Subcutaneous abdominal adipose tissue (tissue), 5 donors: Measurements from ENCODE around the gene C4orf33.
"Not testable (repeated sequence)": the region's sequence is repeated elsewhere in the genome, so short reads cannot be mapped to it uniquely, and the experiment has no call there.

ENCODE experiments used
- H3K27ac ChIP-seq: one replicate; pipeline ENCODE4 v1.7.0; 2013; ENCODE audit warnings: low read depth, mild to moderate bottlenecking, inconsistent platforms, low read length, moderate library complexity
- H3K27me3 ChIP-seq, 5 donors: one replicate each; pipeline ENCODE4 v1.7.0; 2013; ENCODE audit warnings: low read length in 5 of 5, inconsistent platforms in 1 of 5; ENCODE audit not compliant: control insufficient read depth in 5 of 5, insufficient read depth in 4 of 5
- H3K36me3 ChIP-seq, 5 donors: one replicate each; pipeline ENCODE4 v1.7.0; 2013; ENCODE audit warnings: low read length in 5 of 5; ENCODE audit not compliant: control insufficient read depth in 5 of 5, insufficient read depth in 5 of 5
- H3K4me1 ChIP-seq, 5 donors: one replicate each; pipeline ENCODE4 v1.7.0; 2013; ENCODE audit warnings: low read length in 5 of 5, mild to moderate bottlenecking in 3 of 5, moderate library complexity in 1 of 5; ENCODE audit not compliant: control insufficient read depth in 5 of 5, insufficient read depth in 5 of 5
- H3K4me3 ChIP-seq, 5 donors: one replicate each; pipeline ENCODE4 v1.7.0; 2013; ENCODE audit warnings: low read length in 5 of 5, low read depth in 1 of 5
- H3K9ac ChIP-seq, 5 donors: one replicate each; pipeline ENCODE4 v1.7.0; 2013; ENCODE audit warnings: low read length in 5 of 5, mild to moderate bottlenecking in 4 of 5, moderate library complexity in 3 of 5
- H3K9me3 ChIP-seq, 5 donors: one replicate each; pipeline ENCODE4 v1.7.0; 2013; ENCODE audit warnings: low read length in 5 of 5; ENCODE audit not compliant: control insufficient read depth in 5 of 5
- donor health status: healthy.
- donor health status: healthy.
- donor health status: healthy.
- donor health status: healthy.
- donor health status: healthy.

C4orf33 gene

GRCh38 chr4:129113919-129114318 lies 18.0 kb downstream of the C4orf33 start:
- Histone ChIP-seq H3K27ac (no peak overlapping the region), H3K9me3 (no peaks in the 10 kb centered on the region), H3K9ac (no peak overlapping the region), H3K4me1 (no peaks in the 10 kb centered on the region), H3K4me3 (no peak overlapping the region), H3K27me3 (no peaks in the 10 kb centered on the region), H3K36me3 (peaks cover 7 to 30% (median 19%) of the 10 kb centered on the region in 5 donors)

DNA sequence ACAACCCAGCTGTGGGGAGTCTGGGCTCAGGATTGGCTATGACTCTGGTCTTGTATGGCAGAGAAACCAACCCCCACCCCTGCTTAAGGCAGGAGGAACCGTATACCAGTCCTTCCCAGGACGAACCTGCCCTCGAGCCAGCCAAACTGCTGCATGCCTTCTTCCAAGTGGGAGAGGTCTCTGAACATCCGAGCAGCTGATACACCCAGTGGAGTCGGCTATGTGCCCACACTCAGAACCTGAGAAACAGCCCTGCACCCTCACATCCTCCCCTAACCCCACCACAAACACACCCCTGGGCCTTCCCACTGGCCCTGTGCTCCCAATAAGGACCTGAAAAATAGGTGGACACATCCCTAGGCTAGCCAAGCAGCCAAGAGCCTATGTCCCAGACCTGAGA lies 21.8 kb downstream of the C4orf33 start:
- Histone ChIP-seq H3K9me3 (no peaks in the 10 kb centered on the region), H3K36me3 (peaks cover 0 to 4% (median 0%) of the 10 kb centered on the region in 5 donors), H3K27ac (no peak overlapping the region), H3K4me1 (no peaks in the 10 kb centered on the region), H3K27me3 (no peaks in the 10 kb centered on the region), H3K4me3 (no peak overlapping the region), H3K9ac (no peak overlapping the region)

- H3K9ac ChIP-seq, H3K36me3 ChIP-seq, H3K4me3 ChIP-seq, H3K27me3 ChIP-seq, H3K9me3 ChIP-seq, H3K4me1 ChIP-seq, H3K27ac ChIP-seq: not testable (repeated sequence)
Observed at GRCh38 chr4:129126614-129127013, 30.7 kb downstream of the C4orf33 start.

- H3K4me1 ChIP-seq, result no peaks in the 10 kb centered on the region
- H3K9ac ChIP-seq, result no peak overlapping the region
- H3K4me3 ChIP-seq, result no peak overlapping the region
- H3K36me3 ChIP-seq, result no peaks in the 10 kb centered on the region
- no peaks in the 10 kb centered on the region for H3K9me3 ChIP-seq
- H3K27ac ChIP-seq, result no peak overlapping the region
- no peaks in the 10 kb centered on the region for H3K27me3 ChIP-seq
Observed at GRCh38 chr4:129129143-129129542, 33.2 kb downstream of the C4orf33 start.

DNA sequence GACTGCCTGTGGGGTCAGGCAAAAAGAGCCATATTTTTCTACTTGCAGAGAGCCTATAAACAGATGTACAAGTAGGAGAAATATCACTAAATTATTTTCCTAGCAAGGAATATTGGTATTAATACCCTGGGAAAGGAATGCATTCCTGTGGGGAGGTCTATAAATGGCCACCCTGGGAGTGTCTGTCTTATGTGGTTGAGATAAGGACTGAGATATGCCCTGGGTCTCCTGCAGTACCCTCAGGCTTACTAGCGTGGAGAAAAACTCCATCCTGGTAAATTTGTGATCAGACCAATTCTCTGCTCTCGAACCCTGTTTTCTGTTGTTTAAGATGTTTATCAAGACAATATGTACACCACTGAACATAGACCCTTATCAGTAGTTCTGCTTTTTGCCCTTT lies 35.4 kb downstream of the C4orf33 start:
- Histone ChIP-seq H3K27me3 (no peaks in the 10 kb centered on the region), H3K9me3 (no peaks in the 10 kb centered on the region), H3K9ac (no peak overlapping the region), H3K27ac (no peak overlapping the region), H3K4me1 (no peaks in the 10 kb centered on the region), H3K36me3 (no peaks in the 10 kb centered on the region), H3K4me3 (no peak overlapping the region)

DNA sequence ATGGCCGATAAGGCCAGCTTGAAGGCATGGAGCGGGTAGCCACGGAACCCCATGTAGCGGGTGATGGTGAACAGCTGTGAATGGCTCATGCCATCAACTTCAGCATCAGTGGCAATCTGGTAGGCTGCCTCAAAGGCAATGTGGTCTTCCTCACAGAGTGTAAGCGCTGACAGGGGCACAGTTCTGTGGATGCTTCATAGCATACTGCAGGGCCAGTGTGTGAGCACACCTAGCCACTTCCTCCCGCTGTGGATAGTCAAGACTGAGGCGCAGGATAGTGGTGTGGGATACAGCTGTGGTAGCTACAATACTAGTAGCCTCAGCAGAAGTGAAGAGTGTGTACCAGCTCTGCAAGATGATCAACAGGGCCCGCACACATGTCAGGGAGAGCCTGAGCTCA lies 40.5 kb downstream of the C4orf33 start:
- H3K27me3 ChIP-seq, result no peaks in the 10 kb centered on the region
- H3K27ac ChIP-seq, result no peak overlapping the region

DNA sequence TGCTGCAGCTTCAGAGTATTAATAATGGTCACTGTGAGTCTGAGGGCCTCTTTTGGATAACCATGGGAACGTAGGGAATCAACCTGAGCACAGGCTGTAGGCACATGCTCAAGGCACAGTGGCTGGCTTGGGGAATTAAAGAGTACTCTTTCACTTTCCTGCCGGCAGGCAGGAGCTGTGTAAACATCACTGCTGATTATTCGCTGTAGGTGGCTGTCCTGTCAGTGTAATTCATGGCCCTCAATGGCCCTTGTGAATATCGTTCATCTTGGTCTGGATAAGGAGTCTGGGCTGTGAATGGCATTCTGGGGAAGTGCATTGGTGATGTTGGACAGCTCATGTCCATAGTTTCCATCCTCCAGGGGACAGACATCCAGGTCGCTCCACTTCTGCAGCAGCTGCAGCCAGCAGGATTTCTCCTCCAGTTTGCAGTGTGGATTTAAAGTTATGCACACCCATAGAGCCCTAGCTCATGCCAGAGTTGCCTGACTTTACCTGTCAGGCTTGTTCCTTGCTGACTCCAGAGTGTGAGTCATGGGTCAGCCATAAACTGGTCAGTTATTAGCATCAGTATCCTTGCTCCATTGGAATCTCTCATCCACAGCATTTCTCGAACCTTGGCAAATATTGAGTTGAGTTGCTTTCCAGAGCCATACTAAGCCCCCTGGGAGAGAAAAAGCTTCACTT lies 43.0 kb downstream of the C4orf33 start:
- H3K9me3 ChIP-seq, result no peaks in the 10 kb centered on the region
- no peak overlapping the region for H3K27ac ChIP-seq
- no peaks in the 10 kb centered on the region for H3K27me3 ChIP-seq
- no peak overlapping the region for H3K9ac ChIP-seq
- H3K4me1 ChIP-seq, result no peaks in the 10 kb centered on the region
- no peak overlapping the region for H3K4me3 ChIP-seq
- no peaks in the 10 kb centered on the region for H3K36me3 ChIP-seq

More for the DNA sequence above, 40.5 kb downstream of the C4orf33 start:
- H3K9ac ChIP-seq, result no peak overlapping the region
- H3K36me3 ChIP-seq, result no peaks in the 10 kb centered on the region
- H3K4me1 ChIP-seq, result no peaks in the 10 kb centered on the region
- no peaks in the 10 kb centered on the region for H3K9me3 ChIP-seq
- H3K4me3 ChIP-seq, result no peak overlapping the region

DNA sequence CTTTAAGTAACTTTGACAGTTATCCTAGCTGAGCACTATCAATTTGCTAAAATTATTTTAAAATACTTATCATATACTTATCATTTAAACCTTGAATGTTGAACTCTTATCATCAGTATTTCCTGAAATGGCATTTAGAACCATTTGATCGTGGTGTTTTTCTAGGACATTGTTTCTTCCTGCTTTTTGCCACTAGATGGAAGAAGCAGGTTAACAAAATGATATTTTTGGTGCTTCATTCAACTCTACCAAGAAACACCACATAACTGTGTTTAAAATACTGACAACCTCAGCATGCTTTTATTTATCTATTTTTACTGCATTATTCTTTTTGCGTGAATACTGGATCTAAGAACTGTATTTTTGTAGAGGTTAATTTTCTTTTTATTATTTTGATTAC lies 44.6 kb downstream of the C4orf33 start:
- no peak overlapping the region for H3K9ac ChIP-seq
- no peaks in the 10 kb centered on the region for H3K9me3 ChIP-seq
- H3K27me3 ChIP-seq, result no peaks in the 10 kb centered on the region
- no peaks in the 10 kb centered on the region for H3K4me1 ChIP-seq
- H3K36me3 ChIP-seq, result no peaks in the 10 kb centered on the region
- no peak overlapping the region for H3K4me3 ChIP-seq
- H3K27ac ChIP-seq, result no peak overlapping the region

DNA sequence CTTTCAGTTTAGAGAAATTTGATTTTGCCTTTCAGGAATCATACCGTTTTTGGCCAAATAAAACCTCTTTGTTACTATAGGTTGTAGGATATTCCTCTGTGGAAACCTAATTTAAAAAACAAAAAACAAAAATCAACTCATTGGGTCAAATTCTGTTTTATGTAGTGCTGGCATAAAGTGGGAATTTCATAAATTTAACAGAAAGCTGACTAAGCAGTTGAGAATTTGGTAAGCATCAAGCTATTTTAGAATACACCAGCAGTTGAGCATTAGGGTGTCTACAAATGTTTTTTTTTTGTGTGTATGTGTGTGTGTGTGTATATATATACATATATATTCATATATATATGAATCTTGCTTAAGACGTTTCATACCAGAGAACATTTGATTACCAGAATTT lies 47.4 kb downstream of the C4orf33 start:
- Histone ChIP-seq H3K27ac (no peak overlapping the region), H3K27me3 (no peaks in the 10 kb centered on the region), H3K4me3 (no peak overlapping the region), H3K9me3 (no peaks in the 10 kb centered on the region), H3K4me1 (no peaks in the 10 kb centered on the region), H3K36me3 (no peaks in the 10 kb centered on the region), H3K9ac (no peak overlapping the region)

GRCh38 chr4:129144755-129145206 lies 48.8 kb downstream of the C4orf33 start:
- Histone ChIP-seq H3K4me1 (no peaks in the 10 kb centered on the region), H3K4me3 (peak overlapping the region in 1 of 5 donors; percentile 45), H3K9ac (no peak overlapping the region), H3K27me3 (no peaks in the 10 kb centered on the region), H3K27ac (no peak overlapping the region), H3K36me3 (no peaks in the 10 kb centered on the region), H3K9me3 (no peaks in the 10 kb centered on the region)
